SK-N-SH (cell line): ENCODE results near the gene SLC35A4. TPM values are rescaled to one million over a fixed set of nuclear protein-coding genes. Genes with fewer than 3 reads are reported as not detected.

Experiments
- CTCF ChIA-PET: fragments of 300-600, 350-600 bp; formaldehyde crosslinking; extraction: SDS; loops from one replicate; lab custom pipeline; 2021; lab: Yijun Ruan, JAX
- POLR2A ChIA-PET: fragments of 350-600 bp; sonication (Branson Sonifier 250); formaldehyde crosslinking; extraction: SDS; loops from one replicate; lab custom pipeline; 2020; ENCODE audit warnings: antibody characterized with exemption, inconsistent platforms; lab: Yijun Ruan, JAX
- DNase-seq: peaks from one replicate; pipeline ENCODE4 v3.0.0; 2012
- H2AFZ ChIP-seq: fragments of 200-600 bp; sonication (generic); 2 replicates; pipeline ENCODE4 v1.8.1; 2016; ENCODE audit warnings: antibody characterized with exemption, mild to moderate bottlenecking, low read depth
- H3F3A ChIP-seq: fragments of 200-600 bp; sonication (generic); replicated peaks from 2 replicates; pipeline ENCODE3; 2016; ENCODE audit warnings: antibody characterized with exemption, mild to moderate bottlenecking; ENCODE audit not compliant: insufficient read depth
- H3K27ac ChIP-seq, 2 experiments: fragments of 200-500 bp in 1 of 2; fragments of 200-600 bp in 1 of 2; sonication (Bioruptor generic) in 1 of 2; sonication (generic), shearing (Covaris generic) in 1 of 2; 2 replicates each; pipeline versions ENCODE4 v1.5.1 to v1.6.1; 2014 to 2016; ENCODE audit warnings: low read depth in 2 of 2, inconsistent platforms in 1 of 2, low read length in 1 of 2, mild to moderate bottlenecking in 1 of 2, mixed read lengths in 1 of 2
- H3K27me3 ChIP-seq: fragments of 200-600 bp; sonication (generic), shearing (Covaris generic); 2 replicates; pipeline ENCODE4 v1.6.1; 2016; ENCODE audit warnings: mixed run types; ENCODE audit not compliant: insufficient read depth
- H3K36me3 ChIP-seq, 2 experiments: fragments of 200-500 bp in 1 of 2; fragments of 200-600 bp in 1 of 2; sonication (Bioruptor generic) in 1 of 2; sonication (generic) in 1 of 2; replicated peaks in 1 of 2; 2 replicates each; pipeline versions ENCODE3 to v1.5.1; 2014 to 2016; ENCODE audit warnings: low read length in 1 of 2, mild to moderate bottlenecking in 1 of 2; ENCODE audit not compliant: insufficient read depth in 2 of 2, control insufficient read depth in 1 of 2
- H3K4me1 ChIP-seq, 2 experiments: fragments of 200-500 bp in 1 of 2; fragments of 200-600 bp in 1 of 2; sonication (Bioruptor generic) in 1 of 2; sonication (generic), shearing (Covaris generic) in 1 of 2; 2 replicates each; pipeline versions ENCODE4 v1.5.1 to v1.6.1; 2014 to 2016; ENCODE audit warnings: low read depth in 1 of 2, low read length in 1 of 2, mixed run types in 1 of 2; ENCODE audit not compliant: insufficient read depth in 2 of 2, control insufficient read depth in 1 of 2
- H3K4me2 ChIP-seq: fragments of 200-600 bp; sonication (generic), shearing (Covaris generic); 2 replicates; pipeline ENCODE4 v1.6.1; 2017; ENCODE audit warnings: mixed run types
- H3K4me3 ChIP-seq, 2 experiments: fragments of 200-500 bp in 1 of 2; fragments of 200-600 bp in 1 of 2; sonication (Bioruptor generic) in 1 of 2; sonication (generic), shearing (Covaris generic) in 1 of 2; 2 replicates each; pipeline versions ENCODE4 v1.5.1 to v1.8.1; 2014 to 2016; ENCODE audit warnings: low read depth in 2 of 2, inconsistent platforms in 1 of 2, low read length in 1 of 2, mild to moderate bottlenecking in 1 of 2, mixed read lengths in 1 of 2, moderate library complexity in 1 of 2
- H3K79me2 ChIP-seq: fragments of 200-600 bp; sonication (generic); 2 replicates; pipeline ENCODE4 v1.8.1; 2017; ENCODE audit warnings: mild to moderate bottlenecking; ENCODE audit not compliant: insufficient read depth
- H3K9ac ChIP-seq: fragments of 200-600 bp; sonication (generic); 2 replicates; pipeline ENCODE4 v1.6.1; 2017; ENCODE audit warnings: mixed run types
- H3K9me2 ChIP-seq: fragments of 200-600 bp; sonication (generic); 2 replicates; pipeline ENCODE4 v1.6.1; 2017; ENCODE audit warnings: mixed run types
- H3K9me3 ChIP-seq: fragments of 200-600 bp; sonication (generic); 2 replicates; pipeline ENCODE4 v1.6.1; 2017; ENCODE audit warnings: mixed run types, mild to moderate bottlenecking, moderate library complexity
- H4K20me1 ChIP-seq: fragments of 200-600 bp; sonication (generic); 2 replicates; pipeline ENCODE4 v1.6.1; 2017; ENCODE audit warnings: mild to moderate bottlenecking, mixed run types; ENCODE audit not compliant: insufficient read depth
- EZH2phosphoT487 ChIP-seq: fragments of 200-600 bp; sonication (generic); IDR thresholded peaks from 2 replicates; pipeline ENCODE4 v1.6.1; 2017; ENCODE audit warnings: low read depth, mixed run types, mild to moderate bottlenecking, antibody characterized with exemption, moderate library complexity, borderline replicate concordance
- FOSL2 ChIP-seq: IDR thresholded peaks from 2 replicates; pipeline ENCODE4 v1.4.0; 2012; ENCODE audit warnings: low read depth, mild to moderate bottlenecking, moderate library complexity, borderline replicate concordance
- FOXM1 ChIP-seq: IDR thresholded peaks from 2 replicates; pipeline ENCODE4 v1.4.0; 2012; ENCODE audit warnings: low read depth, mild to moderate bottlenecking
- GABPA ChIP-seq: IDR thresholded peaks from 2 replicates; pipeline ENCODE4 v1.4.0; 2012; ENCODE audit warnings: low read depth, mild to moderate bottlenecking
- GATA2 ChIP-seq: sonication (generic); formaldehyde crosslinking; IDR thresholded peaks from 2 replicates; pipeline ENCODE4 v1.5.0; 2020; ENCODE audit warnings: mild to moderate bottlenecking, missing genetic modification reagents
- MEF2A ChIP-seq: IDR thresholded peaks from 2 replicates; pipeline ENCODE4 v1.4.0; 2012; ENCODE audit warnings: low read depth, borderline replicate concordance
- POLR2AphosphoS5 ChIP-seq: IDR thresholded peaks from 2 replicates; pipeline ENCODE4 v1.6.1; 2012; ENCODE audit warnings: low read depth, low read length
- RAD21 ChIP-seq: IDR thresholded peaks from 2 replicates; pipeline ENCODE4 v1.6.1; 2012; ENCODE audit warnings: mild to moderate bottlenecking, low read length
- RCOR1 ChIP-seq: fragments of 150-350 bp; IDR thresholded peaks from 2 replicates; pipeline ENCODE4 v1.6.1; 2017; ENCODE audit warnings: antibody characterized with exemption, low read length
- RFX5 ChIP-seq: IDR thresholded peaks from 2 replicates; pipeline ENCODE4 v1.6.1; 2012; ENCODE audit warnings: mild to moderate bottlenecking, improper control_type of control experiment, low read length
- TCF12 ChIP-seq: IDR thresholded peaks from 2 replicates; pipeline ENCODE4 v1.4.0; 2012
- WGBS: methylation state at CpG from one replicate; pipeline ENCODE4 v1.1.6; 2017; ENCODE audit warnings: low lambda C conversion rate; 5-methylcytosine and 5-hydroxymethylcytosine counted together
- polyA plus RNA-seq, 3 experiments: library from polyadenylated mRNA; depleted of rRNA; stranded (reverse); fragments of >200 nt; gene quantifications; 2 replicates each; pipeline ENCODE4 v1.2.3, GENCODE V29; 2012
- TF ChIP-seq, protein P1 (sequence below): IDR thresholded peaks from 2 replicates; pipeline ENCODE4; 2012
- TF ChIP-seq, protein P2 (sequence below): IDR thresholded peaks from 2 replicates; pipeline ENCODE4 v1.4.0; 2012; ENCODE audit warnings: low read depth, borderline replicate concordance
- TF ChIP-seq, protein P3 (sequence below): fragments of 150-350 bp; IDR thresholded peaks from 2 replicates; pipeline ENCODE4 v1.6.1; 2016; ENCODE audit warnings: mild to moderate bottlenecking, low read depth, low read length
- TF ChIP-seq, protein P4 (sequence below): fragments of 200-600 bp; sonication (generic); IDR thresholded peaks from 2 replicates; pipeline ENCODE4 v1.6.1; 2017; ENCODE audit warnings: antibody characterized with exemption, mild to moderate bottlenecking, moderate library complexity
- TF ChIP-seq, protein P5 (sequence below): IDR thresholded peaks from 2 replicates; pipeline ENCODE4 v1.4.0; 2012; ENCODE audit warnings: low read depth, borderline replicate concordance

SLC35A4 gene
- polyA plus RNA-seq, 1 of the 3 experiments (the other 2 are of a cell fraction) = 56.2 TPM

DNA sequence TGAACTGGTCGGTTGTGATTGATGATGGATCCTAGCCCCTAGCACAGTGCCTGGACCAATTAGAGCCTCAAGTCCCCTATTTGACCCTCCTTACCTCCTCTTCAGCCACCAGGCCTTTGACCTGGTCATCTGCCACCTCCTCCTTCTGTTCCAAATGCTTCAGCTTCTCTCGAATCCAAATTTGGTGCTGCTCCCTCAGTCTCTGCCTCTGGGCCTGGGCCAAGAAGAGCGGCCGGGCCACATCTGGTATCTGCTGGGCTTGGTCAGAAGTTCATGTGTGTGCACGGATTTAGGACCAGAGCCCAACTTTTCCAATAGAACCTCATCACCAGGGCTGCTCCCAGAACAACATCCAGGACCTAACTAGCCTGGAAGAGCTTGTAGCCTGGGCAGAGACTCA, 6.5 kb downstream of the SLC35A4 start:
- no peaks in the 10 kb centered on the region; a peak in 1 of 4 replicates for H3K4me1 ChIP-seq
- WGBS = 62% methylated on average over 5 of the region's 5 CpGs
- H3F3A ChIP-seq = peaks cover 5% of the 10 kb centered on the region
- H3K27me3 ChIP-seq = no peaks in the 10 kb centered on the region
- no peak overlapping the region for H2AFZ ChIP-seq
- CTCF ChIA-PET = interaction anchor here (0.6 to 2.5 kb wide), 2 partner anchors 47 to 68 kb away, joined by 3 to 7 read pairs; partner anchors contain the start of gene TMCO6
- no peaks in the 10 kb centered on the region for H3K9me3 ChIP-seq
- H3K4me2 ChIP-seq = no peak overlapping the region
- no peaks in the 10 kb centered on the region for H4K20me1 ChIP-seq
- no peak overlapping the region for H3K9ac ChIP-seq
- peaks cover 8 to 25% of the 10 kb centered on the region in 2 experiments for H3K36me3 ChIP-seq
- no peak overlapping the region for H3K27ac ChIP-seq
- DNase-seq = no peak
- H3K4me3 ChIP-seq = no peak overlapping the region
- TF ChIP-seq, protein P1, sequence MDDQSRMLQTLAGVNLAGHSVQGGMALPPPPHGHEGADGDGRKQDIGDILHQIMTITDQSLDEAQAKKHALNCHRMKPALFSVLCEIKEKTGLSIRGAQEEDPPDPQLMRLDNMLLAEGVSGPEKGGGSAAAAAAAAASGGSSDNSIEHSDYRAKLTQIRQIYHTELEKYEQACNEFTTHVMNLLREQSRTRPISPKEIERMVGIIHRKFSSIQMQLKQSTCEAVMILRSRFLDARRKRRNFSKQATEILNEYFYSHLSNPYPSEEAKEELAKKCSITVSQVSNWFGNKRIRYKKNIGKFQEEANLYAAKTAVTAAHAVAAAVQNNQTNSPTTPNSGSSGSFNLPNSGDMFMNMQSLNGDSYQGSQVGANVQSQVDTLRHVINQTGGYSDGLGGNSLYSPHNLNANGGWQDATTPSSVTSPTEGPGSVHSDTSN = no peak
- no peak for TF ChIP-seq RCOR1
- no peak for TF ChIP-seq RFX5
- TF ChIP-seq, all 33 proteins: peak for 0
- H3K9me2 ChIP-seq = no peaks in the 10 kb centered on the region
- peaks cover 12% of the 10 kb centered on the region for H3K79me2 ChIP-seq
- POLR2A ChIA-PET = no interaction called here

DNA sequence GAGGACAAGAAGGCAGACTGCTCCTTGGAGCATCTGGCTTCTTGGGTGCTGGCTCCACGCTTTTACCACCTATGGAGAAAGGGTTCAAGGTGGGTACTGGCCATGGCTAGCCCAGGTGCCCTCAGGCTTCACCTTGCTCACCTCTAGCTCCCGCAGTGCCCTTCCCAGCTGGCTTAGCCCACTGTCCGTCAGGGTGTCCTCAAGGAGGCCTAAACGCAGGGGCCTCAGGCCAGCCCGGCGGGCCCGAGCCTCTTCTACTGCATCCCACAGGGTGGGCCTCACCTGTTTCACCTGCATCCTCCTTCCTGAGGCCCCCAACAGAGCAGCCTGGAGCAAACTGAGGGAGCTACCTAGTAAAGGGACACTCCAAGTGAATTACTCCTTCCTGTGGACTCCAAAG, 9.1 kb downstream of the SLC35A4 start:
- peaks cover 4% of the 10 kb centered on the region for H3F3A ChIP-seq
- no peak overlapping the region for H2AFZ ChIP-seq
- H4K20me1 ChIP-seq = no peaks in the 10 kb centered on the region
- peaks cover 0 to 3% of the 10 kb centered on the region in 2 experiments for H3K36me3 ChIP-seq
- H3K9me2 ChIP-seq = no peaks in the 10 kb centered on the region
- POLR2A ChIA-PET = no interaction called here
- no peak overlapping the region for H3K9ac ChIP-seq
- no peaks in the 10 kb centered on the region for H3K79me2 ChIP-seq
- CTCF ChIA-PET = interaction anchor here (0.8 kb wide), 1 partner anchor 8 kb away, joined by 3 read pairs; no protein-coding TSS in a partner anchor
- no peaks in the 10 kb centered on the region for H3K9me3 ChIP-seq
- no peaks in the 10 kb centered on the region for H3K4me1 ChIP-seq
- H3K27me3 ChIP-seq = no peaks in the 10 kb centered on the region
- H3K4me2 ChIP-seq = no peak overlapping the region
- H3K27ac ChIP-seq = no peak overlapping the region
- no peak overlapping the region for H3K4me3 ChIP-seq
- 94% methylated on average over 4 of the region's 7 CpGs for whole genome bisulfite sequencing
- no peak for DNase-seq
- TF ChIP-seq FOXM1 = no peak
- TF ChIP-seq RFX5 = no peak
- TF ChIP-seq, protein P2, sequence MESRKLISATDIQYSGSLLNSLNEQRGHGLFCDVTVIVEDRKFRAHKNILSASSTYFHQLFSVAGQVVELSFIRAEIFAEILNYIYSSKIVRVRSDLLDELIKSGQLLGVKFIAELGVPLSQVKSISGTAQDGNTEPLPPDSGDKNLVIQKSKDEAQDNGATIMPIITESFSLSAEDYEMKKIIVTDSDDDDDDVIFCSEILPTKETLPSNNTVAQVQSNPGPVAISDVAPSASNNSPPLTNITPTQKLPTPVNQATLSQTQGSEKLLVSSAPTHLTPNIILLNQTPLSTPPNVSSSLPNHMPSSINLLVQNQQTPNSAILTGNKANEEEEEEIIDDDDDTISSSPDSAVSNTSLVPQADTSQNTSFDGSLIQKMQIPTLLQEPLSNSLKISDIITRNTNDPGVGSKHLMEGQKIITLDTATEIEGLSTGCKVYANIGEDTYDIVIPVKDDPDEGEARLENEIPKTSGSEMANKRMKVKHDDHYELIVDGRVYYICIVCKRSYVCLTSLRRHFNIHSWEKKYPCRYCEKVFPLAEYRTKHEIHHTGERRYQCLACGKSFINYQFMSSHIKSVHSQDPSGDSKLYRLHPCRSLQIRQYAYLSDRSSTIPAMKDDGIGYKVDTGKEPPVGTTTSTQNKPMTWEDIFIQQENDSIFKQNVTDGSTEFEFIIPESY = no peak
- TF ChIP-seq, protein P3, sequence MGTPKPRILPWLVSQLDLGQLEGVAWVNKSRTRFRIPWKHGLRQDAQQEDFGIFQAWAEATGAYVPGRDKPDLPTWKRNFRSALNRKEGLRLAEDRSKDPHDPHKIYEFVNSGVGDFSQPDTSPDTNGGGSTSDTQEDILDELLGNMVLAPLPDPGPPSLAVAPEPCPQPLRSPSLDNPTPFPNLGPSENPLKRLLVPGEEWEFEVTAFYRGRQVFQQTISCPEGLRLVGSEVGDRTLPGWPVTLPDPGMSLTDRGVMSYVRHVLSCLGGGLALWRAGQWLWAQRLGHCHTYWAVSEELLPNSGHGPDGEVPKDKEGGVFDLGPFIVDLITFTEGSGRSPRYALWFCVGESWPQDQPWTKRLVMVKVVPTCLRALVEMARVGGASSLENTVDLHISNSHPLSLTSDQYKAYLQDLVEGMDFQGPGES = no peak
- no peak for TF ChIP-seq MEF2A
- TF ChIP-seq RAD21 = no peak
- no peak for TF ChIP-seq POLR2AphosphoS5
- TF ChIP-seq GATA2 = no peak
- TF ChIP-seq FOSL2 = no peak
- TF ChIP-seq, protein P1 = no peak
- TF ChIP-seq, protein P4, sequence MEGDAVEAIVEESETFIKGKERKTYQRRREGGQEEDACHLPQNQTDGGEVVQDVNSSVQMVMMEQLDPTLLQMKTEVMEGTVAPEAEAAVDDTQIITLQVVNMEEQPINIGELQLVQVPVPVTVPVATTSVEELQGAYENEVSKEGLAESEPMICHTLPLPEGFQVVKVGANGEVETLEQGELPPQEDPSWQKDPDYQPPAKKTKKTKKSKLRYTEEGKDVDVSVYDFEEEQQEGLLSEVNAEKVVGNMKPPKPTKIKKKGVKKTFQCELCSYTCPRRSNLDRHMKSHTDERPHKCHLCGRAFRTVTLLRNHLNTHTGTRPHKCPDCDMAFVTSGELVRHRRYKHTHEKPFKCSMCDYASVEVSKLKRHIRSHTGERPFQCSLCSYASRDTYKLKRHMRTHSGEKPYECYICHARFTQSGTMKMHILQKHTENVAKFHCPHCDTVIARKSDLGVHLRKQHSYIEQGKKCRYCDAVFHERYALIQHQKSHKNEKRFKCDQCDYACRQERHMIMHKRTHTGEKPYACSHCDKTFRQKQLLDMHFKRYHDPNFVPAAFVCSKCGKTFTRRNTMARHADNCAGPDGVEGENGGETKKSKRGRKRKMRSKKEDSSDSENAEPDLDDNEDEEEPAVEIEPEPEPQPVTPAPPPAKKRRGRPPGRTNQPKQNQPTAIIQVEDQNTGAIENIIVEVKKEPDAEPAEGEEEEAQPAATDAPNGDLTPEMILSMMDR = no peak
- TF ChIP-seq EZH2phosphoT487 = no peak
- TF ChIP-seq, protein P5, sequence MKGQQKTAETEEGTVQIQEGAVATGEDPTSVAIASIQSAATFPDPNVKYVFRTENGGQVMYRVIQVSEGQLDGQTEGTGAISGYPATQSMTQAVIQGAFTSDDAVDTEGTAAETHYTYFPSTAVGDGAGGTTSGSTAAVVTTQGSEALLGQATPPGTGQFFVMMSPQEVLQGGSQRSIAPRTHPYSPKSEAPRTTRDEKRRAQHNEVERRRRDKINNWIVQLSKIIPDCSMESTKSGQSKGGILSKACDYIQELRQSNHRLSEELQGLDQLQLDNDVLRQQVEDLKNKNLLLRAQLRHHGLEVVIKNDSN = no peak
- no peak for TF ChIP-seq TCF12
- TF ChIP-seq GABPA = no peak
